HG02759 (cell line): ENCODE measurements around the gene NHERF2.
"Not testable (repeated sequence)": the region's sequence is repeated elsewhere in the genome, so short reads cannot be mapped to it uniquely, and the experiment has no call there.

ENCODE experiments used
- ATAC-seq: cut with Tn5 transposase; IDR thresholded peaks from one replicate; pipeline ENCODE4 v1.9.1; 2021; ENCODE audit warnings: mild to moderate bottlenecking, moderate library complexity; ENCODE audit not compliant: unreplicated experiment

The NHERF2 gene

GRCh38 chr16:2025251-2025650 lies 1.5 kb upstream of the NHERF2 start:
- no peak for ATAC-seq

GRCh38 chr16:2025878-2026460 lies 733 bp upstream of the NHERF2 start:
- ATAC-seq: no peak

- ATAC-seq: no peak
Measured at GRCh38 chr16:2027024-2028010, 615 bp downstream of the NHERF2 start.

GRCh38 chr16:2028146-2028545 lies 1.4 kb downstream of the NHERF2 start:
- no peak for ATAC-seq

GRCh38 chr16:2028620-2029220 lies 2.0 kb downstream of the NHERF2 start:
- ATAC-seq: no peak

GRCh38 chr16:2029350-2029749 lies 2.6 kb downstream of the NHERF2 start:
- ATAC-seq: no peak

- ATAC-seq: no peak
Measured at GRCh38 chr16:2030036-2030435, 3.3 kb downstream of the NHERF2 start.

- no peak for ATAC-seq
Measured at GRCh38 chr16:2031081-2031577, 4.4 kb downstream of the NHERF2 start.

- ATAC-seq: no peak
Measured at GRCh38 chr16:2032285-2033056, 5.8 kb downstream of the NHERF2 start.

- no peak for ATAC-seq
Measured at GRCh38 chr16:2033057-2033908, 6.6 kb downstream of the NHERF2 start.

- ATAC-seq: not testable (repeated sequence)
Measured at GRCh38 chr16:2033909-2034695, 7.4 kb downstream of the NHERF2 start.

GRCh38 chr16:2034696-2035430 lies 8.2 kb downstream of the NHERF2 start:
- no peak for ATAC-seq

GRCh38 chr16:2035431-2036199 lies 8.9 kb downstream of the NHERF2 start:
- ATAC-seq: no peak

- no peak for ATAC-seq
Measured at GRCh38 chr16:2036200-2036966, 9.7 kb downstream of the NHERF2 start.

- no peak for ATAC-seq
Measured at GRCh38 chr16:2037115-2037514, 10.4 kb downstream of the NHERF2 start.

- no peak for ATAC-seq
Measured at GRCh38 chr16:2037647-2038381, 11.1 kb downstream of the NHERF2 start.
